ENCODE measurements around the gene MYO1E. TPM values are rescaled to one million over a fixed set of nuclear protein-coding genes. Genes with fewer than 3 reads are reported as not detected.

The MYO1E gene
- total and polyA plus RNA-seq, 2 of the 8 experiments (the other 6 are each of a cell fraction or from before 2014, with no cell fraction given) = 19.6 to 142 TPM

- no peak for FAIRE-seq
- H3K23me2 ChIP-seq (ENCODE audit: low read depth, low read length) = no peaks in the 10 kb centered on the region
- POLR2A ChIA-PET (ENCODE audit: partially characterized antibody) = interaction anchor here (11.4 to 12.8 kb wide), 2 partner anchors 3 to 6 kb away, joined by 151 read pairs; partner anchors contain the start of gene MYO1E
Measured at GRCh38 chr15:59364248-59364647, 8.4 kb downstream of the MYO1E start.

More at GRCh38 chr15:59364248-59364647, 8.4 kb downstream of the MYO1E start:
- Histone ChIP-seq H2BK15ac (ENCODE audit: low read length) (no peak overlapping the region), H3K27me3 (replicated peaks in 1 of 4; ENCODE audit: control insufficient read depth in 3 of 4, extremely low read depth in 1 of 4, insufficient read depth in 3 of 4, low read length in 3 of 4) (no peaks in the 10 kb centered on the region), H2BK120ac (replicated peaks; ENCODE audit: low read depth, low read length) (no peak overlapping the region), H4K91ac (replicated peaks; ENCODE audit: insufficient read length, low read length) (no peak overlapping the region), H3K9me3 (ENCODE audit: insufficient read depth in 2 of 2, low read depth in 1 of 2, low read length in 1 of 2) (no peaks in the 10 kb centered on the region), H4K5ac (ENCODE audit: insufficient read length, low read depth, low read length) (no peak overlapping the region), H4K20me1 (replicated peaks in 1 of 2; ENCODE audit: control insufficient read depth in 1 of 2, insufficient read depth in 2 of 2, low read length in 2 of 2) (peaks cover 2 to 3% of the 10 kb centered on the region in 2 experiments), H3K36me3 (ENCODE audit: control insufficient read depth in 2 of 4, insufficient read depth in 4 of 4, low read length in 3 of 4) (no peaks in the 10 kb centered on the region), H3K56ac (replicated peaks; ENCODE audit: insufficient read length, low read depth, low read length) (no peak overlapping the region), H2BK20ac (ENCODE audit: low read length) (no peak overlapping the region), H4K8ac (ENCODE audit: extremely low read depth, insufficient read depth, low read length) (no peak overlapping the region; the same call in 1 of the 2 replicates), H2AK5ac (ENCODE audit: low read depth, low read length) (no peak overlapping the region), H3K23ac (ENCODE audit: insufficient read length) (no peak overlapping the region), H3K79me1 (ENCODE audit: low read depth, low read length) (peaks cover 6% of the 10 kb centered on the region; the same call in 1 of the 2 replicates), H2AFZ (ENCODE audit: low read length) (no peak overlapping the region), H3K79me2 (ENCODE audit: control insufficient read depth in 1 of 2, insufficient read depth in 2 of 2, low read length in 2 of 2) (peaks cover 9 to 91% of the 10 kb centered on the region in 2 experiments), H3K4me2 (ENCODE audit: insufficient read depth in 1 of 2, low read depth in 2 of 2, low read length in 2 of 2) (no peak overlapping the region), H3K27ac (ENCODE audit: low read depth, low read length) (no peak overlapping the region), H3K4me3 (ENCODE audit: extremely low read depth in 1 of 4, insufficient read depth in 2 of 4, low read depth in 3 of 4, low read length in 4 of 4) (no peak overlapping the region), H3K9ac (replicated peaks in 1 of 4; ENCODE audit: extremely low read depth in 1 of 4, low read depth in 3 of 4, low read length in 3 of 4) (no peak overlapping the region), H3K4me1 (replicated peaks in 1 of 4; ENCODE audit: control insufficient read depth in 3 of 4, insufficient read depth in 4 of 4, low read length in 3 of 4) (peaks cover 0 to 4% (median 0%) of the 10 kb centered on the region in 4 experiments; a peak in 2 of 7 replicates), H2BK5ac (ENCODE audit: low read depth, low read length) (no peak overlapping the region), H3K4ac (replicated peaks; ENCODE audit: insufficient read length, low read depth, low read length) (no peak overlapping the region), H3K14ac (ENCODE audit: insufficient read length) (no peak overlapping the region), H3K18ac (ENCODE audit: extremely low read depth, low read length) (no peak overlapping the region), H2BK12ac (ENCODE audit: low read depth, low read length) (no peak overlapping the region)
- CTCF ChIA-PET (ENCODE audit: partially characterized antibody) = interaction anchor here (1.0 to 1.2 kb wide), 2 partner anchors 57 to 163 kb away, joined by 3 to 5 read pairs; no protein-coding TSS in a partner anchor
- TF ChIP-seq BRCA1 (IDR thresholded peaks at IDR 0.05; ENCODE audit: low read depth, low read length) (no peak), SAP30 (IDR thresholded peaks at IDR 0.05; ENCODE audit: insufficient read depth, insufficient replicate concordance, low read length) (no peak), BCL11A (IDR thresholded peaks at IDR 0.05; ENCODE audit: low read depth in 2 of 2, low read length in 2 of 2) (no peak), RBBP5 (IDR thresholded peaks at IDR 0.05; ENCODE audit: borderline replicate concordance, low read depth, low read length) (no peak), PHF8 (conservative IDR thresholded peaks at IDR 0.05; ENCODE audit: low read depth, low read length) (no peak), EGR1 (IDR thresholded peaks at IDR 0.05; ENCODE audit: borderline replicate concordance, low read depth, low read length) (no peak), GTF2F1 (IDR thresholded peaks at IDR 0.05; ENCODE audit: borderline replicate concordance, low read depth, low read length) (no peak), JUN (IDR thresholded peaks at IDR 0.05; ENCODE audit: low read depth, low read length) (no peak), RFX5 (IDR thresholded peaks at IDR 0.05; ENCODE audit: borderline replicate concordance, low read depth, low read length) (no peak)
- no peak for DNase-seq (ENCODE audit: low read depth in 1 of 2, low spot score in 2 of 2)
- 99% methylated on average over 4 of the region's 4 CpGs; no CpG with 5 or more reads in 1 of the 2 experiments for WGBS, 2 experiments (ENCODE audit: extremely low coverage in 1 of 2, insufficient coverage in 1 of 2, insufficient read length in 1 of 2, insufficient replicate concordance in 2 of 2, low coverage in 1 of 2, low lambda C conversion rate in 2 of 2, missing lambda C conversion rate in 1 of 2)
